AG04449 (cell line): ENCODE measurements around the gene MYLK4.
A peak's percentile ranks its signal among the peaks of the same experiment; 100 is the strongest.

ENCODE experiments used
- CTCF ChIA-PET: fragments of 350-600 bp; formaldehyde crosslinking; extraction: SDS; loops from one replicate; lab custom pipeline; 2021; ENCODE audit warnings: antibody characterized with exemption; lab: Yijun Ruan, JAX
- POLR2A ChIA-PET: fragments of 400-600, 350-600 bp; formaldehyde crosslinking; extraction: SDS; loops from one replicate; lab custom pipeline; 2020; ENCODE audit warnings: antibody characterized with exemption, inconsistent platforms; lab: Yijun Ruan, JAX
- DNase-seq: peaks from one replicate; pipeline ENCODE4 v3.0.0-alpha.2; 2010; ENCODE audit warnings: low read depth, low spot score
- H3K4me3 ChIP-seq: 2 replicates; pipeline ENCODE4 v1.5.1; 2011; ENCODE audit warnings: low read depth, mild to moderate bottlenecking, control low read depth, low read length
- CTCF ChIP-seq: IDR thresholded peaks from one replicate; pipeline ENCODE4 v1.5.1; 2011; ENCODE audit warnings: mild to moderate bottlenecking, moderate library complexity, low read length, control low read depth, inconsistent platforms; ENCODE audit not compliant: insufficient read depth; ENCODE audit errors: missing control alignments

Gene MYLK4

GRCh38 chr6:2773449-2773848 lies 22.7 kb upstream of the MYLK4 start:
- no peak overlapping the region for H3K4me3 ChIP-seq
- no peak for TF ChIP-seq CTCF
- no peak for DNase-seq
- ChIA-PET CTCF (interaction anchor here (0.8 to 4.0 kb wide), 12 partner anchors 8 to 179 kb away, joined by 3 to 38 read pairs (median 4); partner anchors contain the start of genes MYLK4 and WRNIP1), POLR2A (interaction anchor here (0.9 to 1.7 kb wide), 2 partner anchors 8 to 10 kb away, joined by 3 to 4 read pairs; partner anchors contain the start of gene WRNIP1)

- TF ChIP-seq CTCF: no peak
- ChIA-PET POLR2A (interaction anchor here (1.7 kb wide), 1 partner anchor 7 kb away, joined by 4 read pairs; the partner anchor contains the start of gene WRNIP1), CTCF (interaction anchor here (1.0 to 4.0 kb wide), 7 partner anchors 8 to 179 kb away, joined by 3 to 38 read pairs (median 3); partner anchors contain the start of gene MYLK4)
- DNase-seq: no peak
- H3K4me3 ChIP-seq: no peak overlapping the region
Observed at GRCh38 chr6:2772840-2773239, 22.1 kb upstream of the MYLK4 start.

- no peak overlapping the region for H3K4me3 ChIP-seq
- DNase-seq: no peak
- ChIA-PET CTCF (interaction anchor here (0.8 to 13.8 kb wide), 3 partner anchors 18 to 22 kb away, joined by 3 to 189 read pairs (median 38); partner anchors contain the start of gene MYLK4), POLR2A (no interaction called here)
- no peak for TF ChIP-seq CTCF
Observed at GRCh38 chr6:2771079-2771478, 20.4 kb upstream of the MYLK4 start.

GRCh38 chr6:2770171-2770570 lies 19.4 kb upstream of the MYLK4 start:
- CTCF ChIA-PET: interaction anchor here (0.8 to 13.8 kb wide), 6 partner anchors 16 to 88 kb away, joined by 3 to 189 read pairs (median 6); partner anchors contain the start of gene MYLK4
- no peak overlapping the region for H3K4me3 ChIP-seq
- no peak for DNase-seq
- no peak for TF ChIP-seq CTCF
- POLR2A ChIA-PET: no interaction called here

GRCh38 chr6:2768696-2769095 lies 18.0 kb upstream of the MYLK4 start:
- ChIA-PET CTCF (interaction anchor here (0.8 to 13.8 kb wide), 13 partner anchors 7 to 1173 kb away, joined by 3 to 189 read pairs (median 4); partner anchors contain the start of gene MYLK4), POLR2A (interaction anchor here (1.0 kb wide), 1 partner anchor 73 kb away, joined by 3 read pairs; the partner anchor contains the start of gene SERPINB1)
- no peak for TF ChIP-seq CTCF
- H3K4me3 ChIP-seq: peak overlapping the region; percentile 13
- DNase-seq: no peak

- no peak for DNase-seq
- ChIA-PET CTCF (interaction anchor here (0.8 to 13.8 kb wide), 14 partner anchors 8 to 1172 kb away, joined by 3 to 189 read pairs (median 4); partner anchors contain the start of gene MYLK4), POLR2A (interaction anchor here (1.0 kb wide), 1 partner anchor 74 kb away, joined by 3 read pairs; the partner anchor contains the start of gene SERPINB1)
- no peak for TF ChIP-seq CTCF
- peak overlapping the region; percentile 83 for H3K4me3 ChIP-seq
Observed at GRCh38 chr6:2767657-2768524, 17.2 kb upstream of the MYLK4 start.
